GM18502 (cell line): ENCODE data around the gene RSKR.
"Not testable (repeated sequence)": the region's sequence is repeated elsewhere in the genome, so short reads cannot be mapped to it uniquely, and the experiment has no call there.

Source experiments
- ATAC-seq: cut with Tn5 transposase; IDR thresholded peaks from one replicate; pipeline ENCODE4 v1.9.1; 2021; ENCODE audit warnings: mild to moderate bottlenecking; ENCODE audit not compliant: unreplicated experiment, poor library complexity

RSKR gene

GRCh38 chr17:28580959-28581358 is 33.0 kb downstream of the RSKR start:
- no peak for ATAC-seq

GRCh38 chr17:28579526-28579925 is 34.5 kb downstream of the RSKR start:
- no peak for ATAC-seq

- no peak for ATAC-seq
Observed at GRCh38 chr17:28578246-28579195, 35.5 kb downstream of the RSKR start.

DNA sequence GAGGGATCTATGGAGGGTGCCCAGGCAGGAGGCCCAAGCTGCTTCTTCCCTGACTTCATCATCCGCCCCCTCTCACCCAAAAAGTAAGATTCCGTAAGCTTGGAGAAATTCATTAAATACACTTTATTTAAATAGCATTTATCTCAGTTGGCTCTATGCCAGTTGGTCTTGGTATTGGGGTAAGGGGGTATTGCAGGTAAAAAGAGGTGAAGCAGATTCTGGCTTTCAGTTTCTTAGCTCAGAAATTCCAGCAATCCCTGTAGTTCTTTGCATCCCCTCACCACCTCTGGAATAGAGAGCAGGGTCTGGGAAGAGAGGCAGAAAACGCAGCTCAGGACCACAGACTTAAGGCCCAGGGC is 36.5 kb downstream of the RSKR start:
- no peak for ATAC-seq

DNA sequence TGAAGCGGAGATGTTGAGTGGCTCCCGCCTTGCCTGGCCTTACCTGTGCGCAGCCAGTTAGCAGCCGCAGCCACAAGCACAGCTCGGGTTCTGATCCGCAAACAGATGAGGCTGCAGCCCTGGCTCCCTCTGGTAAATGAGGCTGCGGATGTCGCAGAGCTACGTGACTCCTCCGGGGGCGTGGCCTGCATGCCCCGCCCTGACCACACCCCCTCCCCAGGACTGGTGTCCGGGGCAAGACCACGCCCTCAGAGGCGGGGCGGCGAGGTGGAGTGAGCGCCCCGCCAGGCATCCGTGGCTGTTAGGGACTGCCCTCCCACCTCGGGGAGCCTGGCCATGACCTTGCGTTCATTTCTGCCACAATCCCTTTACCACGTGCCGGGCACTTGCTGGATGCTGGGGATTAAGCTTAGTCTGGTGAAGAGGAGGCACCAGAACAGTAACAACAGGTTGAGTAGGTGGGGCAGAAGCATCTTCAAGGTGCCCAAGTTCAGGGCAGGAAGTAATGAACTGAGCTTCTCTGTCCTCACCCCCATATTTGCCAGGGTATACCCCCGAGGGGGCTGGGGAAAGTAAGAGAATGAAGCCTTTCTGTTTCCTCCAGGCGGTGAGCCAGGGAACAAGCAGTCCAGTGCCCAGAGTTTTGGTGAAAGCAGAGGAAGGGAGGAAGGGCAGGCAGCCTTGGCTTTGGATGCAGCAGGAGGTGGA is 37.1 kb downstream of the RSKR start, which contains the start of gene ALDOC:
Gene ALDOC (minus strand): TSS at position 138 of the 708 bp plus-strand sequence. CDS start 1,363 bp downstream, outside the sequence.
- ATAC-seq = peak; percentile 85

- ATAC-seq = not testable (repeated sequence)
Observed at GRCh38 chr17:28576016-28576415, 38.0 kb downstream of the RSKR start.

- no peak for ATAC-seq
Observed at GRCh38 chr17:28575126-28575795, 38.7 kb downstream of the RSKR start.

DNA sequence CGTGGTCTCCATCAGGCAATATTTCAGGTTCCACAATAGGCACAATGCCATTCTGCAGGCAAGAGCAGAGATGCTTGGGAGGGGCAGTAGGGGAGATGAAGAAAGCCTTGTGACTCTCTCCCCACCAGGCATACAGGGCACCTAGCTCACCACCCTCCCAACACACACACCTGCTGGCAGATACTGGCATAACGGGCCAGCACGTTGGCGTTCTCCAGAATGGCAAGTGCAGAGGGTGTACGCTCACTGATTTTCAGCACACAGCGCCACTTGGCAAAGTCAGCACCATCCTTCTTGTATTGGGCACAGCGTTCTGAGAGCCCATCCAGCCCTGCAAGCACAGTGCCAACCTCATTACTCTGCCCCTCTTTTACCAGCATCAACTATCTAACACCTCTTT is 39.5 kb downstream of the RSKR start:
- ATAC-seq = no peak

DNA sequence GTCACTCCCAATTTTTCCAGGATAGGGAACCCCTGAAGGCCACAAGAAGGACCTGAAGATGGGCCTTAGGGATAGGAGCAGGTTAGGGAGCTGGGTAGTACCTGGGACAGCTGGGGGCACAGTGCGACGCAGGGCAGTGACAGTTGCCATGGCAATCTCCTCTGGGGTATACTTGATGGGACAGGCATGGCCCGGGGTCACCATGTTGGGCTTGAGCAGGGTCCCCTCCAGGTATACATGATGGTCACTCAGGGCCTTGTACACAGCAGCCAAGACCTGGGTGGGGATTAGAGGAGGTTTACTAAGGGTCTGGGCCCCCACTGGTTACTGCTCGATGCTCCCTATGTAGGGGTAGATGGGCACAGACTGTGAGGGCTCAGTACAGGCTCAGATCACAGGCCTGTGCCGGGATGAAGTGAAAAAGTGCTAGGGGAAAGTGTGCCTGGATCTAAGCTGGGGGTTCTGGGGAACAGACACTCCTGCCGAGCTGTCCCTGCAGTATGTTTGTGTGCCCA is 40.0 kb downstream of the RSKR start:
- no peak for ATAC-seq

DNA sequence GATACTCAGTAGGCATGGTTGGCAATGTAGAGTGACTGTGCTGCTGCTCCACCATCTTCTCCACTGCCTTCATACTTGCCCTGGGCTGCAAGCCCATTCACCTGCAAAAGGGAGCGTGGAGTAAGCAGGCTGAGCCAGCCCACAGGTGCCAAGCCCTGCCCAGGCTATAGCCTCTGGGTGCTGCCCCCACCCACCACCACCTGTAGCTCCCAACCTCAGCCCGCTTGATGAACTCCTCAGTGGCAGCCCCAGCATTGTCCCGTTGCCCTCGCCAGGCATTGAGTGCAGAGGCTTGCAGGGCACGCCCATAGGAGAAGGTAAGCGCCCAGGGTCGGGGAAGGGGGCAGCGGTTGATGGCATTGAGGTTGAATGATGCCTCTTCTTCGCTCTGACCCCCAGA is 40.5 kb downstream of the RSKR start:
- no peak for ATAC-seq

- no peak for ATAC-seq
Observed at GRCh38 chr17:28573040-28573380, 41.0 kb downstream of the RSKR start.

DNA sequence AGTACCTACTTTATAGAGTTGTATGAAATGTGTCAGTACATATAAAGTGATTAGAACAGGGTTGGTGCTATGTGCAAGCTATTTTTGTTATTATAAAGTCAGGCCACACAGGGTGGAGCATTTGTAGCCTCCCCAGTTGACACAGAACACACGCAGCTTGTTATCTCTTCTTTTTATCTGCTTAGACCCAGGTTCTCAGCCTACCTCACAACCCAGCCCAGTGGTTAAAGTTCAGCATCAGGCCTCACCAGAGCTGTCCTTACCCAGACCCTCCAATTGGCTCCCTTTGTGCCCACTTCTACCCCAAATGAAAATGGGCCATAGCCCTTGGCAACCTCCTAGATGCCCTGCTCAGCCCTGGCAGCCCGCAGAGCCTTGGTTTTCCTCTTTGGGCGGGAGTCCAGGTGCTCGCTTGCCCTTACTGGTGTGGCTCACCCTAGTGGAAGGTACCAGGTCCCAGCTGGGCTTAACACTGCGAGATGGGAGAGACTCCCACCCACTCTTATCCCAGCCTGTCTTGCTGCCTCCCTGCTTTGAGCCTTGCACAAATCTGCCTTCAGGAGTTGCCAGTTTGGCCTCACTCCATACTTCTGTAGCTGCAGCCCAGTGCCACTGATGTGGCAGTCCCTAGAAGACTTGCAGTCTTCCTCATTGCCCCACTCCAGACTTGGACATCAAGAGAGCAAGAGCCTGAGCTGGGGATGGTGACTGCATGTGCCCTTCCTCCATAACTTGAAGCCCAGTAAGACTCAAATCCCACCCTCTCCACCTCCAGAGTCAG is 41.5 kb downstream of the RSKR start:
- ATAC-seq = no peak

DNA sequence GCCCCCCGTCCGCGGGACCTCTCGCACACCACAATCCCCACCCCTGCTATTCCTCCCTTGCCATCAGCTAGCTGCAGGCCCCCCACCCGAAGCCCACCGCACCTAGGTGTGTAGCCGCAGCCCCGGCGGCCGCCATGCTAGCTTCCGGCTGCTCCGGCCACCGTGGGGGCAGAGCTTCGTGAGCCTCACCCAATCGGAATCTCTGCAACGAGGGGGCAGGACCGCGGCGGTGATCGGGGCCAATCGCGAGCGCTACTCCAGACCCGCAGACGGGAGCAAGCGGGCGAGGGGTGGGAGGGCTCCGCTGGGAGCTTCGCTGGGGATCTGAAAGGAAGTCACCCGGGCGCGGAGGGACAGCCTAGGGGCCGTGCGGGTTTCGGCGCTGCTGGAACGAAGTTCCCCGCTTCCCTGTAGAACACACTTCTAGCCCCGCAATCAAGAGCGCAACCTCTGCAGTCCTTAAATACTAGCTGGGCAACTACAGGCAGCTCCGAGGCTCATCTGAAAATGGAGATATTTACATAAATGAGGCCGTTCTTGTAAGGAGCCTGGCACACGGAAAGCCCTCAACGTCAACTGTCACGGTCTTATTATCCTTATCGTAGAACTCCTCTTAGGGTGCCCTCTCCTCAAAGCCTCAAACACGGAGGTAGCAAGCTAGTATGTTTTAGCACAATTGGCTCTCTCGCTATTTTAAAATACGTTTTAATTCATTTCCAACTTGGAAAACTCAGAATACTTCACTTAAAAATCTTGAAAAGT is 42.4 kb downstream of the RSKR start, which contains the start of gene PIGS:
Gene PIGS (minus strand): TSS at position 164 of the 762 bp plus-strand sequence. CDS start 28 bp downstream, at position 136.
- peak; percentile 90 for ATAC-seq

DNA sequence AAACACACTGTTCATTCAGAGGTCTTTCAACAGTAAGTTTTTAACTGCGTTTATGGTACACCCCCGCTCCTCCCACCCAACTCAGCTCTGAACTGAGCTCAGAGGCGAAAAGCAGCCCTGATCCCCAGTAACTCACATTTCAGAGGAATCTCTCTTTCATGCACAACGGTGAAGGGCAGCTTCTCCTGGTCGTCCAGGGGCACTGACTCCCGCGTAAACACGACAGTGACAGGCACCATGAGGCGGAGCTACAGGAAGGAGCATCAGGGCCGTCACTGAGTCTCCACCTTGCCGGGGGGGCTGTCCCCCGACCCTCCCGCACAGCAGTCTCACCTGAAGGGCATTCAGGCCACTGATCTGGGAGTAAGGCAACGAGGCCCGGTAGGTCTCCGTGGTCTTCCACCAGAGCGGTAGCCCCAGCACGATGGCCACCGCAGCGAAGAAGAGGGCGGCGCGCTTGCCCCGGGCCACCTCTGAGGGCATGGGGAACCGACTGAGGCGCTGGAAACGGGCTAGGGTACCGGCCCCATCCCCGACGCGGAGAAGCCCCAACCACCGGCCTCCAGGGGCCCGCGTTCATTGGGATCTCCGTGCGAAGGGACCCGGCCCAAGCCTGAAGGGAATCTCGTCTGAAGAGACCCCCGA is 43.1 kb downstream of the RSKR start:
- ATAC-seq = peak; percentile 34

- no peak for ATAC-seq
Observed at GRCh38 chr17:28569446-28569845, 44.5 kb downstream of the RSKR start.

DNA sequence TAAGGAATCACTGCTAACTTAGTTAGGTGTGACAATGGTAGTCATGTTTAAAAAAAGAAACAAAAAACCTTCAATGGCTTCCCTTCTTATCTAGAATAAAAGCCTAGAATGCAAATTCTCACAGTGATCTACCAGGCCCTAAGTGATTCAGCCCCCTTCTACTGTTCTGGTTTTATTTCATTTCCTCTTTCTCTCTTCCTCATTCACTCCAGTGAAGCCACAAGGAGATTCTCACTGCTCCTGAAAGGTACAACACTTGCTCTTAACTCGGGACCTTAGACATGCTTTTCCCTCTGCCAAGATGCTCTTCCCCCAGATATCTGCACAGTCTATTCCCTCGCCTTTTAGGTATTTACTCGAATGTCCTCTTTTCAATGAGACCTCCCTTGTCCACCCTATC is 46.4 kb downstream of the RSKR start:
- ATAC-seq = peak; percentile 42

GRCh38 chr17:28563475-28563874 is 50.5 kb downstream of the RSKR start:
- ATAC-seq = no peak
